Stimulated activated naive CD4-positive, alpha-beta T cell treated with Interleukin-2 at 50 U/mL for 16 hours (primary cell): ENCODE measurements around the gene SLC5A1.

Experiments used
- DNase-seq: peaks from one replicate; lab custom pipeline; 2025; lab: John Stamatoyannopoulos, UW

The SLC5A1 gene

DNA sequence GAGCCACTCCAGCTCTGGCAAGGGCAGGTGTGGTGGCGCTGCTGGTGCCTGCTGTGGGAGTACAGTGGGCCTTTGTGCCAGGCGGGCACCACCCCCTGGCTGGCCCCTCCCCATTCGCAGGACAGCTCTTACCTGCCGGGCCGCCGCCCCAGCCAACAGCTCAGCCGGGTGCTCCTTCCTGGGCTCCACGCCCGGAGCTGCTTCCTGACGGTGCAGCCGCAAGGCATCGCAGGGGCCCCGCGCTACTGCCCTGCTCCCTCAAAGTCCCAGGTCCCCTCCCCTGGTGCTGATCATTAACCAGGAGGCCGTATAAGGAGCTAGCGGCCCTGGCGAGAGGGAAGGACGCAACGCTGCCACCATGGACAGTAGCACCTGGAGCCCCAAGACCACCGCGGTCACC lies at the start of gene SLC5A1:
Gene SLC5A1 (plus strand): TSS at position 338 of the 400 bp plus-strand sequence. CDS start 21 bp downstream, at position 359.
- no peak for DNase-seq

DNA sequence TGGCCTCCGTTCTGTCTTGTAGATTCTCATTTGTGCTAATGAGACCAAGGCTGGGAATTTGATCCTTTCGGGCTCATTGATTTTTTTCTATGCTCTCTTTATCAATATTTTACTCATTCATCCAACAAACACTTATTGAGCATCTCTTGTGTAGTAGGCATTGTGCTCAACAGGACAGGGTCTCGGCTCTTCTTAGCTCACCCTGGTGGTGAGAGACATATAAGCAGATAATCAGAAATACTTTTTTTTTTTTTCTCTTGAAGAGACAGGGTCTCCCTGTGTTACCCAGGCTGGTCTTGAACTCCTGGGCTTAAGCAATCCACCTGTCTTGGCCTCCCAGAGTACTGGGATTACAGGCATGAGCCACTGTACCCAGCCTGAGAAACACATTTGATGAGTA lies 48.0 kb upstream of the SLC5A1 start:
- no peak for DNase-seq

- DNase-seq = no peak
Observed at GRCh38 chr22:31995807-31996206, 47.3 kb upstream of the SLC5A1 start.

- no peak for DNase-seq
Observed at GRCh38 chr22:31998784-31999385, 44.2 kb upstream of the SLC5A1 start.

DNA sequence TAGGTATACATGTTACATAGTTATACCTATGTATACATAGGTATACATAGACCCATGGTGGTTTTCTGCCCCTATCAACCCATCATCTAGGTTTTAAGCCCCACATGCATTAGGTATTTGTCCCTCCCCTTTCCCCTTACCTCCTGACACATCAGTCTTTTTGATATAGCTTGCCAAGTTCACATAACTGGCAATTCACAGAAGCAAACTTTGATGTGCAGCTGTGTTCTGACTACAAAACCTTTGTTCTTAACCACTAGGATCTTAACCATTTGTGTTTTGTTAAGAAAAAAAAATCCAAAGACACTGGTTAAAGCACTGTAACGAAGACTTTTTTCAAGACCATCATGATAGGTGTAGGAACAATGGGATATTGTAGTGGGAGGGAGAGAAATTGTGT lies 42.9 kb upstream of the SLC5A1 start:
- no peak for DNase-seq

DNA sequence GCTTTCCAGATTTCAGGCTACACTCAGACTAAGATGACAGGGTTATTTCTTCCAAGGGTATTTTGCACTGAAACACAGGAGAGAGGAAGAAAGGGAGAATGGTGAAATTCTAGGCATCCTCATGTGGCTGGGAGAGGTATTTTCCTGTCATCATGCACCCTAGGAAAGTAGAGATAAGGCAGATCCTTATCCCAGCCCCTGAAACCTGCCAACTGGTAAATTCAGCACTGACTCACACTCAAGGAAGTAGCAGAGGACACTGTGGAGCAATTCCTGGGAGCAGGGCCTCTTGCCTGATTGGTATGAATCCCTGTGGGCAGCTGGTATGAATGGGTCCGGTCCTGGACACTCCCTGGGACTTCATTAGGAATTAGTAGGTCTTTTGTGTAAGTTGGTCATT lies 37.6 kb upstream of the SLC5A1 start:
- no peak for DNase-seq

DNA sequence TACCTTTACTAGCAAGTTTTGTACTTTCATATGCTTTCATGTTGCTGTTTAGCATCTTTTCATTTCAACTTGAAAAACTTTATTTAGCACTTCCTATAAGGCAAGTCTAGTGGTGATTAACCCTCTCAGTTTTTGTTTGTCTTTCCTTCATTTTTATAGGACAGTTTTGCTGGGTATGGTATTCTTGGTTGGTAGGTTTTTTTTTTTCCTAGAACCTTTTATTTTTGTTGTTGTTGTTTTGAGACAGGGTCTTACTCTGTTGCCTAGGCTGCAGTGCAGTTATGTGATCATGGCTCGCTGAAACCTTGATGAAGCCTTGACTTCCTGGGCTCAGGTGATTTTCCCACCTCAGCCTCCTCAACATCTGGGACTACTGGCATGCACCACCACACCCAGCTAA lies 29.9 kb upstream of the SLC5A1 start:
- no peak for DNase-seq

GRCh38 chr22:32016081-32016480 lies 27.0 kb upstream of the SLC5A1 start:
- no peak for DNase-seq

DNA sequence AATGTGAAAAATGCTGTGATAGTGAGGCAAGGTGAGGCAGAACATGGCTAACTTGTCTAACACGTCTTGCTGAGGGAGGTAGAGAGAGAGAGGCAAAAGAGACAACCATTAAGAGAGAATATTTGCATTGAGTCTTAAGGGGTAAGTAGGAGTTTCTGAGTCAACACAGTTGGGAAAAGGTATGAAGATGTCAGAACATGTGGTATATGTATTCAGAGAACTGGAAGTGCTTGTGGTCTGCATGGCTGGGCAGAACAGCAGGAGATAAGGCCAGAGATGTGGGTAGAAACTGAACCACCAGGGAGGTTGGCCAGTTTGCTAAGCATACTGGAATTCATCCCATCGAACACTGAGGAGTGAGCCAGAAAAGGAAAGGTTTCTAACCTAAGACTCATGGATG lies 25.0 kb upstream of the SLC5A1 start:
- no peak for DNase-seq

GRCh38 chr22:32020117-32020516 lies 22.9 kb upstream of the SLC5A1 start:
- DNase-seq = no peak

DNA sequence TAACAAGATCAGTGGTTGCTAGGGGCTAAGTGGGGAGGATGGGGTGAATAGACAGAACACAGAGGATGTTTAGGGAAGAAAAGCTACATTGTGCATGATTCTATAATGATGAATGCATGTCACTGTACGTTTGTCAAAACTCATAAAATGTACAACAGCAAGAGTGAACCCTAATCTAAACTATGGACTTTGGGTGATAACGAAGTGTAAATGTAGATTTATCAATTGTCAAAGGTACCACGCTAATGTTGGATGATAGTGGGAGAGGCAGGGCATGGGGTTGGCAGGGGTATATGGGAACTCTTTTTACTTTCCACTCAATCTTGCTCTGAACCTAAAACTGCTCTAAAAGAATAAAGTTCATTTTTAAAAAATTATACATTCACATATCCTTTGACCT lies 21.3 kb upstream of the SLC5A1 start:
- no peak for DNase-seq

DNA sequence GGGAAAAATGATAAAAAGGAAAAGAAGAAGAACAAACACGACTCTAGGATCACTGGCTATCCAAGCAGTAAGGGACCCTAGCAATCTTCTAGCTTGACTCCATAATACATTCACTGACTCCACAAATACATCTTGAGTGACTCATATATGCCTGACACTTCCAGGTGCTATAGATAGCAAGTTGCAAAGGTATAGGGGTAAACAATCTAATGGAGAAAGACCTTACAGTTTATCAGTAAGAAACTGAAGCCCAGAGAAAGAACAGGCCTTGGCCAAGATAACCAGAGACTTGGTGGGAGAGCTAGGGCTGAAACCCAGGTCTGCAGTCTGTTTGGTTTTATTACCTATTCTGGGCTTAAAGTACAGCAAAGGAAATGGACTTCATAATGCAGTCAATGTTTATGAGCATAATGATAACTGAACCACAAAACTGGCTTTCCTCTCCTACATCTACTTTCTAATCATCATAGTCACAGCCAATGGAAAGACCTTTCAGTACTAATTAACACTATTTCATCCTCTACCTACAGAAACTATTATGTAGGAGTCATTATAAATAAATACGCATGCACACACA lies 19.7 kb upstream of the SLC5A1 start:
- DNase-seq = no peak

DNA sequence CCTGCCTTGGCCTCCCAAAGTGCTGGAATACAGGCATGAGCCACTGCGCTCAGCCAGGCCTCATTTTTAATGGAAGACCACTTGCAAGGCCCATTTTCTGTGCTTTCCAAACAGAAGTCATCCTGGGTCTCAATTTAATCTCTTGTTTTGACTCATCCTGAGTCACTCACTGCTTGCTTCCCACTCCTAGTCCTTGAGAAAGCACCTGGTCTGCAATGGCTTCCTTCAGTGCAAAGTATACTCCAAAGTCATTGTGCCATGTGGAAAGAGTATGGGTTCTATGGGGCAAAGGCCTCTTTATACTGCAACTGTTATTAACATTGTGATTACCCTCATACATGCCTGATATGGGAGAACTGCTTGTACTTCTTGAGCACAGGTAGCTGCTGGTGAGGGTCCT lies 18.3 kb upstream of the SLC5A1 start:
- no peak for DNase-seq

DNA sequence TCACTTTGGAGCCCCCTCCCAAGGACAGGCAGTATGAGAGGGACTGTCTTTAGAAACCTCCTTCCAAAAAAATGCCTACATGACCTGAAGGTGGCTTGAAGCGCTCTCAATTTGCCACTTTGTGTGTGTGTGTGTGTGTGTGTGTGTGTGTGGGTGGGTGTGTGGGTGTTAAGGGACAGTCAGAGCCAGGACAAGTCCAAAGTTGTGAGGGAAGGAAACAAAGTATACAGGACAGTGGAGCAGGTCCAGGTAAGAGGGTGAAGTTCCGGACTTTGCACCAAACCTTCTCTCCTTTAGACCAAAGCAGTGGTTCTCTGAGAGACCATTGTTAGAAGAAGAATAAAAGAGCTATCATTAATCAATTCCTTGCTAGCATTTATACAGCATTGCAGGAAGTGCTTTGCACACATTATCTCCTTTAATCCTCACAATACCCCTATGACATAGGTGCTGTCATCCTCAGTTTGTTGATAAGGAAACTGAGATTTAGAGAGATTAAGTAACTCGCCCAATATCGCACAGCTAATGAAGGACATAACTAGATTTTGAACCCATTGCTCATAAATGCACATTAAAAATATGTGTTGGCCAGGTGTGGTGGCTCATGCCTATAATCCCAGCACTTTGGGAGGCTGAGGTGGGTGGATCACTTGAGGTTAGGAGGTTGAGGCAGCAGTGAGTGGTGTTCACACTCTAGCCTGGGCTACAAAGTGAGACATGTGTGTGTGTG lies 12.4 kb upstream of the SLC5A1 start:
- no peak for DNase-seq

- DNase-seq = no peak
Observed at GRCh38 chr22:32031466-32031865, 11.6 kb upstream of the SLC5A1 start.

DNA sequence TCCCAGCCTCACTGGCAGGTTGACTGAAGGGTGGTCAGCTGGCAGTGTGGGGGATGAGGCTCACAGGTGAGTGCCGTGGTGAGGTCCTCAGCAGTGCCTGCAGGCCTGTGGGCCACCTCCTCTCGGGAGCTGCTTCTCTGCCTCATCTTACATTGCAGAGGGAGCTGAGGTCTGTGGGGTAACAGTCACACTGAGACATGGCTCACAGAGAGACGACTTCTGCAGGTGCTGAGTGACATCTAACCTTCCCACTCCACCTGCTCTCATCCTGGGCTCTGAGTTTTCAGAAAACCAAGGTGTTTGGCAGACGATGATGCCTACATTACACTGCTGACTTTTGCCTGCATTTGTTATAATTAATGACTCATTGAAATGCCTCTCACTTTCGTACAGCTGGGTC lies 8.8 kb upstream of the SLC5A1 start:
- no peak for DNase-seq

DNA sequence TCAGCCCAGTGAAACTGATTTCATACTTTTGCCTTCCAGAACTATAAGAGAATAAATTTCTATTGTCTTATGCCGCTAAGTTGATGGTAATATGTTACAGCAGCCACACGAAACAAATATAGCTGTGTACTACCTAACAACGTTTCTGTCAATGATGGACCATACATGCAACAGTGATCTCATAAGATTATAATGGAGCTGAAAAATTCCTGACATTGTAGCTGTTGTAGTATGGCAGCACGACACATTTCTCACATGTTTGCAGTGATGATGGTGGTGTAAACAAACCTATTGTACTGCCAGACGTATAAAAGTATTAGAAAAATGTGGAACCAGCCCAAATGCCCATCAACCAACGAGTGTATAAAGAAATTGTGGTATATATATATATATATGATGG lies 5.8 kb upstream of the SLC5A1 start:
- no peak for DNase-seq

GRCh38 chr22:32040324-32040904 lies 2.6 kb upstream of the SLC5A1 start:
- DNase-seq = no peak

- DNase-seq = no peak
Observed at GRCh38 chr22:32043391-32043790, 330 bp downstream of the SLC5A1 start.

DNA sequence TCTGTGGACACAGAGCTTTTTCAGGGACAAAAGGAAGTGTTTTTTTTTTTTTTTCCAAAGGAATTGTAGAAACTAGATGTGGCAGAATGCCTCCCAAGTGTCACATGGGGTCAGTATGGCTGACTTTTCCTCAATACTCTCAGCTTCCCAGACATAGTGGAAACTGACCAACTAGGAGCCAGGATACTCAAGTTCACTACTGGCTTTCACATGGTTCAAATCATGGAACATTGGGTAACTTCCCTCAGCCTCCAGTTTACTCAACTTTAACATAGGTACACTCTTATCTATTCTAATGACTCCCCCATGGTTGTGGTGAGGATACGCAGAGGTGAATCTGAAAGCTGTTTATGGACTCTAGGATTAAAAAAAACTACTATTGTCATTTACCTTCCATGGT lies 1.4 kb downstream of the SLC5A1 start:
- no peak for DNase-seq

DNA sequence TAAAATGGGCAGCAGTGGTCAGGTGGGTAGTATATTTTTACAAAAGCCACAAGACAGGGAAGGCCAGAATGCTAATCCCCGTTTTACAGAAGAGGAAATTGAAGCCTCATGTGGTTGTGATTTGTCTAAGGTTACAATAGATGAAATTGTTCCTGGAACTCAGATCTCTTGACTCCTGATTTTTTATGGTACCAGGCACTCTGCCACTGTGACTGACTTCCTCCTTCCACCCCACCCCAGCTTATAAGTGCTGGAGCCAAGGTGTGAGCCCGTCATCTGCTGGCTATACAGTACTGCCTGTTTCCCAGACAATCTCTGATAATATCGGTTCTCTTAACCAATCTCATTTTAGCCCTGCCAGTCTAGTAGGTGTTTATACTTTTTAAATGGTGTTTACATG lies 1.9 kb downstream of the SLC5A1 start:
- DNase-seq = no peak

DNA sequence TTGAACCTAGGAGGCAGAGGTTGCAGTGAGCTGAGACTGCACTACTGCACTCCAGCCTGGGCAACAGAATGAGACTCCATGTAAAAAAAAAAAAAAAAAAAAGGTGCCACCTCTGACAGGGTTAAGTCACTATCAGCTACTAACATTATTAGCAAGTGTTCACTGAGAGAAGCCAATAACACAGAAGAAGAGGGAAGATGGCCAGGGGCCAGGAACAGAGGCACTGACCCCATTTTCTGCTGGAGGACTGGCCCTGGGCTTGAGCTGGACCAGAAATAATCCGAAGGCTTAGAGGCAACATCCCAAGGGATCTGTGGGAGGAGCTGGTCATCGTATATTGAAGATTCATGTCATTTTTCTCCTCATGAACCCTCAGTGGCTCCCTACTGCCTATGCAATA lies 5.0 kb downstream of the SLC5A1 start:
- DNase-seq = no peak
